Lower leg skin (tissue), 3 donors: ENCODE results near the gene TMEM117.

ENCODE experiments used
- POLR2A ChIP-seq, 2 donors: fragments of 450-650 bp; IDR thresholded peaks; one replicate each; pipeline ENCODE4 v1.6.1; 2016 to 2017; ENCODE audit warnings: antibody characterized with exemption in 2 of 2, mild to moderate bottlenecking in 1 of 2, moderate library complexity in 1 of 2
- TF ChIP-seq, protein P1 (sequence below), 3 donors: fragments of 450-650 bp; IDR thresholded peaks; one replicate each; pipeline ENCODE4 v1.5.1; 2016; ENCODE audit warnings: antibody characterized with exemption in 3 of 3, mild to moderate bottlenecking in 3 of 3, moderate library complexity in 2 of 3

DNA sequence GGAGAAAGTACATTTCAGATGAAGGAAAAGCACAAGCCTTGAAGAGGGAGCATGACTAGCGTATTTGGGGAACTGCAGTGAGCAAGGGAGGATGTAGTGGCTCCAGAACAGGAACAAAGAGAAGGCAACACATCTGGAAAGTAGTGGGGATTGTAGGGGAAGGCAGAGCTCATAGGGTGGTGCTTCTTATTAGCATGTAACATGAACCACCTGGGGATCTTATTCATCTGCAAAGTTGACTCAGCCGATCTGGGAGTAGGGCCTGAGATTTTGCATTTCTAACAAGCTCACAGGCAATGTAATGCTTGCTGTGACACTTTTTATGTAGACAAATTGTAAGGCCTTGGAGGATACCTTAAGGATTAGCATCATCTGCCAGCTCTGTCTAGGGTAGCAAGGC lies 592.9 kb downstream of the TMEM117 start:
- TF ChIP-seq, protein P1, sequence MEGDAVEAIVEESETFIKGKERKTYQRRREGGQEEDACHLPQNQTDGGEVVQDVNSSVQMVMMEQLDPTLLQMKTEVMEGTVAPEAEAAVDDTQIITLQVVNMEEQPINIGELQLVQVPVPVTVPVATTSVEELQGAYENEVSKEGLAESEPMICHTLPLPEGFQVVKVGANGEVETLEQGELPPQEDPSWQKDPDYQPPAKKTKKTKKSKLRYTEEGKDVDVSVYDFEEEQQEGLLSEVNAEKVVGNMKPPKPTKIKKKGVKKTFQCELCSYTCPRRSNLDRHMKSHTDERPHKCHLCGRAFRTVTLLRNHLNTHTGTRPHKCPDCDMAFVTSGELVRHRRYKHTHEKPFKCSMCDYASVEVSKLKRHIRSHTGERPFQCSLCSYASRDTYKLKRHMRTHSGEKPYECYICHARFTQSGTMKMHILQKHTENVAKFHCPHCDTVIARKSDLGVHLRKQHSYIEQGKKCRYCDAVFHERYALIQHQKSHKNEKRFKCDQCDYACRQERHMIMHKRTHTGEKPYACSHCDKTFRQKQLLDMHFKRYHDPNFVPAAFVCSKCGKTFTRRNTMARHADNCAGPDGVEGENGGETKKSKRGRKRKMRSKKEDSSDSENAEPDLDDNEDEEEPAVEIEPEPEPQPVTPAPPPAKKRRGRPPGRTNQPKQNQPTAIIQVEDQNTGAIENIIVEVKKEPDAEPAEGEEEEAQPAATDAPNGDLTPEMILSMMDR (IDR thresholded peaks at IDR 0.05), result no peak
- TF ChIP-seq POLR2A (IDR thresholded peaks at IDR 0.05), result no peak
